SK-MEL-5 (cell line): Measurements from ENCODE around the gene CFAP97D2. TPM values are rescaled to one million over a fixed set of nuclear protein-coding genes. Genes with fewer than 3 reads are reported as not detected.
A peak's percentile ranks its signal among the peaks of the same experiment; 100 is the strongest.
"Not testable (repeated sequence)": the region's sequence is repeated elsewhere in the genome, so short reads cannot be mapped to it uniquely, and the experiment has no call there.

Source experiments
- DNase-seq: peaks from one replicate; pipeline ENCODE4 v3.0.0-alpha.2; 2016; ENCODE audit warnings: low read depth, low spot score
- in situ Hi-C: cut with HindIII; loops from 2 replicates; pipeline ENCODE4 v1.10.0; 2016; ENCODE audit warnings: low sequenced_read_pairs, high pct_unique_total_duplicates, low pct_unique_long_range_greater_than_20kb
- polyA plus RNA-seq, 2 experiments: library from polyadenylated mRNA; depleted of rRNA; stranded (reverse); fragments of >200 nt; gene quantifications; 2 replicates each; pipeline ENCODE4 v1.2.3, GENCODE V29; 2015
- total RNA-seq: library from RNA; depleted of rRNA; stranded (reverse); fragments of >200 nt; shearing (Covaris generic); gene quantifications from 2 replicates; pipeline ENCODE4 v1.2.3, GENCODE V29; 2014; rRNA removed

CFAP97D2 gene
- total RNA-seq = not detected in 2 replicates
- not detected in 2 replicates for polyA plus RNA-seq (2015; cell fraction: cytosol; rRNA removed)
- polyA plus RNA-seq (2015; cell fraction: nucleus; rRNA removed) = not detected in 2 replicates

DNA sequence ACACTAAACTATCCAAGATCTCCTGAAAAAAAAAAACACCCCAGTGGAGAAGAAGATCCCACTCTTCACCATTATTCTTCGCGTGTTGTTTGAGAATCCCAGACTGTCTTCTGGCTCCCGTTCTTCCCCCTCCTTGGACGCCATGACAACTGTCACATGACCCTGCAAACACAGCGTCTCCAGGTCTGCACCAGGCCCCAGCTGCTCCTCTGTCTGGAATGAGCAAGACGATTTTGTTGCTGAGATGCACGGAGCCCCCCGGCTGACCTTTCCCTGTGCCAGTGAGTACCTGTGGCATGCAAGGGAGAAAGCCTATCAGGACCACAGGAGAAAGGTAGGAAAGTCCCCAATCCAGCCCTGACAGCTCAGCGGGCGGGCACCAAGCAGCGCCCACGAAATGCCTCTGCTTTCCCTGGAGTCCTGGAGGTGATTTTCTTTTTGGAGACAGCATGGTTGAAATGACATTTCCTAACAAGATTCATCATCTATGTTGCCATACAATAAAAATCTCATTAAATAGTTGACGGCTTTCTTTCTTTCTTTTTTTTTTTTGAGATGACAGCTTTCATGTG, at the start of gene CFAP97D2:
CFAP97D2 (plus strand) TSS at position 171 of the 572 bp plus-strand sequence; CDS start at position 245, 74 bp downstream.
- in situ Hi-C loops = no loop called here
- no peak for DNase-seq

DNA sequence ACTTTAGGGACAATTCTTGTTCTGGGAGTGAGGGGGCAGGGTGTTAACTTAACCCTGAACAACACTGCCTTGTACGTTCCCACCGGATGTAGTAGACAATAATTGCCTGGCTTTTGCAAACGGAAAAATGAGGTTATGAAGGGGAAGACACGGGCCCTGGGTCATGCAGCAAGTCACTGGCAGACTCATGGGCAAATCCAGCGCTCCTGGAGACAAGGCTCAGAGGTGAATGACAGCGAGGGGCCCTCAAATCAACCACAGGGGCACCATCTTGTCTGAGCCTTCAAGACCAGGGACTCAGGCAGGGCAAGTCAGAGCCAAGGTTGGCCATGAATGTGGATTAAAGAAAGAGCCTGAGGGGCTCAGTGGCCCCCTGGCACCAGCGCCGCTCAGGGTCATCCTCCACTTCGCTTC, 49.4 kb upstream of the CFAP97D2 start:
- in situ Hi-C loops = no loop called here
- DNase-seq = peak; percentile 19

DNA sequence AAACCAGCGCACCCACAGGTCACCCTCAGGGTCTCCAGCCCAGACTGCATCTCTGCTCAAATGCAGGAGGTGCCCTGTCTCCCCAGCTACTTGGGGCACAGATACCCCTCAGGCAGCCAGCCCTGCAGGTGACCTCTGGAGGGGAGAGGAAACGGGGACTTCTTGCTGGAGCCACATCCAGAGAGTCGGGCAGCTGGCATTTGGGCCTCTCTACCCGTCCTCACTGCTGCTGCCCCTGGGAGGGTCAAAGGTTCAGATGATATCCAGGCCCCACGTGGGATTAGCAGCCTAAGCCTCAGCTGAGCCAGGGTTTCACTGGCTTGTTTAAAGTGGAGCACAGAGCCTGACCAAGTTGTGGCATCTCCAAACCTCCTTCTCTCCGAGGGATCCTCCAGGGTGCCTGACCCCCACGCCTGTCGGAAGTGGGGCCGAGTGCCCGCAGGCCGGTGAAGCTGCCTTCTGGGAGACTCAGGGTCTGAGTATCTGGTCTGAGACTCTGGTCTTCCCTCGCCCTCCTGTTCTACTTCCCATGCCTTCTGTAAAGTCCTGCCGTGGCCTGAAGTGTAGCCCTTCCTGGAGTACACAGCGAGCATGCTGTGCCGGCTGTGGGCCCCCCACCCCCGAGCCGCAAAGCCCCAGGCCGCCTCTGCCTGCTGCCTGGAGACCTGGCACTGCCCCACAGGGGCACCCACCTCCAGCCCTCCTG, 48.8 kb upstream of the CFAP97D2 start:
- no peak for DNase-seq
- in situ Hi-C loops = no loop called here

DNA sequence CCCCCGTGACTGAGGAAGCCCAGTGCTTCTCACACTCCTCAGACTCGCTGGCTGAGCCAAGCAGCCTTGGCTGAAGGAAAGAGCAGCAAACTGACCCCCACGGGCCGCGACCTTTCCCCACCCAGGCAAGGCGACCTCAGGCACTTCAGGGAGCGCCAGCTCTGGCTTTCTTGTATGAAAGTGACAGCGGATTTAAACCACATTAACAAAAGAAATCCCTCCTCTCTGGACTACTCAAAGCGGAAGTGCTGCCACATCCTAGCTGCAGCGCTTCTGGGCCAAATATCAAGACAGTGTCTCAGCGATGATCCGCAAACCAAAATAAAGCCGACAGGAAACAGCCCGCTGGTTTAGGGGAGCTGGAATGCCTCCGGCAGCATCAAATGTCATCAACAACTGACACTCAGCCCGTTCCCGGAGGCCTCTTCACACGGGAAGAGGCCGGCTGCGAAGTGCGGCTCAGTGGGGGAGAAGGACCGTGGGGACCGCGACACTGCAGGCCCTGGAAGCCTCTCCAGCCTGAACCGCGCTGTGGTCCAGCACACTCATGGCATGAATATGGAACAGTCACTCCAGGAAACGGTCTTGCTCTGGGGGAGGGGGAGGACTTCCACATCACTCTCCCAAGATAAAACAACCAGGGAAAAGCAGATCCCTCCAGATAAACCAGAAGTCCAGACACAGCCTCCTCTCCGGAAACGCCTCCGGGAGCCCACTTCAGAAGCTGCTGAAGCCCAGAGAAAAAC, 48.0 kb upstream of the CFAP97D2 start:
- DNase-seq = peak; percentile 31
- in situ Hi-C loops = no loop called here

DNA sequence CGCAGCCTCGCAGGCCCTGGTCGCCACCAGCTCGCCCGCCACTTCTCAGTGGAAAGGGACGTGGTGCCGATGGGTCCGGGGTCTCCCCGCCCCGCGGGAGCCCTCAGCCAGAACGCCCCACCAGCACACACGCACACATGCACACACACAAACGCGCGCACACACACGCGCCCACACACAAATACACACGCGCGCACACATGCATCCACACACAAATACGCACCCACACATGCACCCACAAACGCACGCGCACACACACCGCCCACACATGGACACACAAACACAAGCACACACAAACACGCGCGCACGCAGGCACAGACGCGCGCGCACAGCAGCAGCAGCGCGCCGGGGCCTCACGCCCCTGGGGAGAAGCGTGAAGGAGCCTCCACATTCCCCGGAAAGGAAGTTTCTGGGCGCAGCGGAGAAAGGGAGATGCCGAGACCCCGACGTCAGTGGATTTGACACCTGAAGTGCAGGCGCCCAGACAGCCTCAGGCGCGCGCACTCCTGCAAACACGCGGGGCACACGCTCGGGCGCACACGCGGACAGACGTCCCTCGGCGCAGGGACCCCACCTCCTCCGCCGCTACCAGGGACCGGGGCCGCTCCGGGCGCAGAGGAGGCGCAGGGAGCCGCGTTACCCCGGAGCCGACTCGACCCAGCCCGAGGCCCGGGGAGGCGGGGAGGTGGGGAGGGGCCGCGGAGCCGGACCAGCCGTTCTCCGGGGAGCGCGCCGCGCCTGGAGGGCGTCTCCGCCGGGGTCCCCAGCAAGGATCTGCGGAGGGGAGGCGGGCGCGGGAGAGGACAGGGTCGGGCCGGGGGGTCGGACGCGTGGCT, 47.3 kb upstream of the CFAP97D2 start:
- in situ Hi-C loops = no loop called here
- DNase-seq = no peak

DNA sequence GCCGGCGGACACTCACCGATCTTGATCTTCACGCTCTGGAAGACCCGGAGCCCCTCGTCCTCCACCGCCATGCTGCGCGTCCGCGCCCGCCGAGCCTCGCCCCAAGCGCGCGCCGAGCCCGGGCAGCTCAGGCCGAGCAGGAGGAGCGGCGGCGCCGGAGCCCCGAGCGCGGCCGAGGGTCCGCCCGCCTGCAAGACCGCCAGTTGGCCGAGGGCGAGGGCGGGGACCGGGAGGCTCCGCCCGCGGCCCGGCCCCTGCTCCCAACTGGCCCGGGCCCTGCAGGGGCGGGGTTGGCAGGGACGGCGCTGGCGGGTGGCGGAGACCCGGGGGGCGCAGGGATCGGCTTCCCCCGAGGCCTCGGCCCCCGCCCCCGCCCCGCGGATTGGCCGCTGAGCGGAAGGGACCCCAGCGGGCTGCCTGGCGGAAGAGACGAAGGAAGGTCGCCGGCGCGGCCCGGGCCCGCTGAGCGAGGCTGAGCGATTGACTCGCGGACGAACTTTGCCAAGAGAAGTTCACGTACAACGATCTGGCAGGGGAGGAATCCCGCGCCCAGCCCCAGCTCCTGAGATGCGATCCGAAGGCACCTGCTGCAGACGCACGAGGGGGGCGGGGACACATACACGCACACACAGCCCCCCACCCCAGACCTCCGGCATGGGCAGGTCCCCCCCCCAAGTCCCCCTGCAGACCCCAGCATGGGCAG, 46.5 kb upstream of the CFAP97D2 start, which contains the start of gene RASA3:
RASA3 (minus strand) TSS at position 205 of the 703 bp plus-strand sequence; CDS start at position 71, 134 bp downstream.
- in situ Hi-C loops = no loop called here

DNA sequence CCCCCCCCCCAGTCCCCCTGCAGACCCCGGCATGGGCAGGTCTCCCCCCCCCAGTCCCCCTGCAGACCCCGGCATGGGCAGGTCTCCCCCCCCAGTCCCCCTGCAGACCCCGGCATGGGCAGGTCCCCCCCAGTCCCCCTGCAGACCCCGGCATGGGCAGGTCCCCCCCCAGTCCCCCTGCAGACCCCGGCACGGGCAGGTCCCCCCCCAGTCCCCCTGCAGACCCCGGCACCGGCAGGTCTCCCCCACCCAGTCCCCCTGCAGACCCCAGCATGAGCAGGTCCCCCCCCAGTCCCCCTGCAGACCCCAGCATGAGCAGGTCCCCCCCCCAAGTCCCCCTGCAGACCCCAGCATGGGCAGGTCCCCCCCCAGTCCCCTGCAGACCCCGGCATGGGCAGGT, 45.9 kb upstream of the CFAP97D2 start:
- in situ Hi-C loops = not testable (repeated sequence)

More for the DNA sequence above, 46.5 kb upstream of the CFAP97D2 start, which contains the start of gene RASA3:
- DNase-seq = peak; percentile 69

DNA sequence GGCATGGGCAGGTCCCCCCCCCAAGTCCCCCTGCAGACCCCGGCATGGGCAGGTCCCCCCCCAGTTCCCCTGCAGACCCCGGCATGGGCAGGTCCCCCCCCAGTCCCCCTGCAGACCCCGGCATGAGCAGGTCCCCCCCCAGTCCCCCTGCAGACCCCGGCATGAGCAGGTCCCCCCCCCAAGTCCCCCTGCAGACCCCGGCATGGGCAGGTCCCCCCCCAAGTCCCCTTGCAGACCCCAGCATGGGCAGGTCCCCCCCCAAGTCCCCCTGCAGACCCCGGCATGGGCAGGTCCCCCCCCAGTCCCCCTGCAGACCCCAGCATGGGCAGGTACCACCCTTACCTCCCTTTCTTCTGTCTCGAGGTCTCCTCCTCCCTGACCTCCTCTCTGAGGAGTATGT, 45.5 kb upstream of the CFAP97D2 start:
- in situ Hi-C loops, DNase-seq: not testable (repeated sequence)

More for the DNA sequence above, 45.9 kb upstream of the CFAP97D2 start:
- not testable (repeated sequence) for DNase-seq

DNA sequence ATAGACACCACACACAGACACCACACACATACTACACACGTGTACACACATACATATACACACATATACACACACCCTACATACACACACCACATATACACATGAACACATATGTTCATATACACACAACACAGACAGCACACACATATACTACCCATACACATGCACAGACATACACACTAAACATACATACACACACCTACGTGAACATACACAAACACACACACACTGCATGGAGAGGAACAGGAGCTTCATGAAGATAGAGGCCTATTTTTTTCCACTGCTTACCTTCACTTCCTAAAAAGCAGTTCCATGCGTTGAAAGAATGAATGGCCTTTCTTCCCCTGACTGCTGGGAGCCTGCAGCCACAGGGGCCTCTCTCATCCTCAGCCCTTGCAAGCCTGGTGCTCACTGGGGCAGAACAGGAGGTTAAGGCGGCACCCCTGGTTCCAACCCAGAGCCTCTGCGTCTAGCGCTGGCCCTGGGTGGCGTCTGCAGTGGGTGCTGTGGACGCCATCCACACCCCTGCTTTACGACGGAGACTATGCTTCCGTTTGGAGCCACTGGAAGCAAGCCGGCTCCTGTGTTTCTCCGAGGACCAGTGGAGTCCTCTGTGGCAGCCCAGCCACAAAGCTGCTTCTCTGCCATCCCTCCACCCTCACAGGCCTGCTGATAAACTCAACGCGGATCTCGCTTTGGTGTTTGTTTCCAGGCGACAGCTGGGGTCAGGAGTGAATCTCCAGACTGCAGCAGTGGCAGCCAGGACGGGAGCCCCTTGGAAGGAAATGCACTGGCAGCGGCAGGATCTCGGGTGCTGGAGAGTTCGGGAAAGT, 44.7 kb upstream of the CFAP97D2 start:
- no peak for DNase-seq
- in situ Hi-C loops = no loop called here

DNA sequence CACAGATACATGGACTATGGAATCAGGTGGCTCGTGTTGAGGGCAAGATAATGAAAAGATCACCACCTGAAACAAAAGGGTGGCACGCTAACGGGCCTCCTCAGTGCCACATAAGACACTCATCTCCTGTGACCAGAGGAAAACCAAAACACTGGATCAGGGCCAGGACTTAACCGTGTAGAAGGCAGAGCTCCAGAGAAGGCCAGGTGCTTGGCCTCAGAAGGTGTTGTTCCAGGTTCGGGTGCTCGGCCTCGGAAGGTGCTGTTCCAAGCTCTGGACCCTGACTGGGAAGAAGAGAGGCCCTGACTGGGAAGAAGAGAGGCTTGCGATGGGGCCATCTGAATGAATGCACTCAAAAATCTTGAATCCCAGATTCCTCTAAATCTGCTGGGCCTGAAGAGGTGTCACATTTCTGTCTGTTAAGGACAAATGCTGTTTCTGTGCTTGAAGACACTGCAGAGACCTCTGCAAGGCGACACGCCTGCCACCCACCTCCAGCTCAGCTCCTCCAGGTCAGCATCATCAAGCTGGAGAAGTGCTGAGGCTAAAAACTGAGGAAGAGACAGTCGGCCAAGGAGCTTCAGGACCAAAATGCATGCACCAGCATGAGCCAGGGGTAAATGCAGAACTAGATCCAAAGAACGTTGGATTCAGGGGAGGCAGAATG, 44.0 kb upstream of the CFAP97D2 start:
- in situ Hi-C loops = no loop called here

DNA sequence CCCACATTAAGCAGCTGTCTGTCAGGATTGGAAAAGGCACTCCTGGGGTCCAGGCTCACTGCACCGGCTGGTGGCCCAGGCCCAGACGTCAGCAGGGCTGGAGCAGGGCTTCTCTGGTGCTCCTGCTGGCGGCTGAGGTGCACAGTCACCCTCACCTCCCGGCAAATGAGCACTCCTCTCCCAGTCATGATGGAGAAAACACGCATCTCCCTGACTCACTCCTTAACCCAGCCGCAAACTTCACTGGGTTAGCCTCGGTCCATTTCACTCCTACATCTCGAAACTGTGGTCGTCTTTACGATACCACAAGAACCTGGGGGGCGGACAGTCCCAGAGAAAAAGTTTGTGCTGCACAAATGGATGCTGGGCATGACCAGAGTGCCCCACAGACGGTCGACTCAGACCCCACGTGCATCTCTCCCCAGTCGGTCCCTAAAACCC, 43.3 kb upstream of the CFAP97D2 start:
- DNase-seq = no peak
- in situ Hi-C loops = no loop called here

More for the DNA sequence above, 44.0 kb upstream of the CFAP97D2 start:
- no peak for DNase-seq

DNA sequence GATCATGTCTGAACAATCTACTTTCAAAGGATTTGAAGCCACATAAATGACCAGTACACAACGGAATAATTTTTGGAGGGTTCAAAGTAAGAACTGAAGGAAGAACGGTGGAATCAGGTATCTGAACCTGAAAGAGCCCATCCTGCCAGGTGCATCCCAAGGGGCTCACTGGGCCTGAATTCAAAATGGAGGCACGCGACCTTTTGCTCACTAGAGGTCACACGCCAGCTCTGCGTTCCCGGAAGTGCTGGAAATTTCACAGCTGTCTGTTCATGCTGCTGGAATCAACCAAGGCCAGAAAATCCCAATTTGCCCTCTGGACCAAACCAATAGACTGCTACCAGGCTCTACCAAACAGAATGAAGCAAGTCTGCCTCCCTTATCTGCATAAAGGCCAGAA, 42.5 kb upstream of the CFAP97D2 start:
- in situ Hi-C loops = no loop called here
- no peak for DNase-seq

DNA sequence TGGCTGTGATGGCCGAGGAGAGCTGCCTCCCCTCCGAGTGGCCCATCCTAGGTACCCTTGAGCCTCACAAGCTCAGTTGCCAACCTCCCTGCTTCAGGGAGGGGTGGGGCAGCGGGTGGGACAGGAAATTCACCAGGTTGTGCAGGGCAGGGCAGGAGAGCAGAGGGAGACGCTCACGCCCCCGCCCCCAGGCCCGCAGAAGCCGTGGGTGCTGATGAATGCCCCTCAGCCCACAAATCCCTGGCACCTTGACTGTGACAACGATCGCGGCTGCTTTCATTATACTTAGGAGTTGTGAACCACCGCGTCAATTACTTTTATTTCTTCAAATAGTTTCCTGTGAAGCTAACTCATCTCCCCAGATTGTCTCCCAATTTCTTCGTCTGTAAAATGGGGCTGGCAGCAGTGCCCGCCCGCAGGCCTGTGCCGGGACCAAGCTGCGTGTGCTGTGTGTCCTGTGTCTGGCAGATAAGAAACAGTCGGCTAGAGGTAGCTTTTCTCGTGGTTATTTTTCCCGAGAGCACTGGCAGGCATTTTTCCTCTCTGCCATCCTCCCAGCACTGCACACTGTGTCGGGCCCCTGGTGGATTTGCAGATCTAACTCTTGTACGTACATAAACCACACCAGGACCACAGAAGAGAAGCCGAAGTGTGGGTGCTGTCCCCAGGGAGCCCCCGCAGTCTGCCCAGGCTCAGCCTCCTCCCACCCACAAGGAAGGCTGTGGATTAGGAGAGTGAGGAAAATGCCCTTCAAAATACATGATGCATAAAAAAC, 38.7 kb upstream of the CFAP97D2 start:
- in situ Hi-C loops = no loop called here

DNA sequence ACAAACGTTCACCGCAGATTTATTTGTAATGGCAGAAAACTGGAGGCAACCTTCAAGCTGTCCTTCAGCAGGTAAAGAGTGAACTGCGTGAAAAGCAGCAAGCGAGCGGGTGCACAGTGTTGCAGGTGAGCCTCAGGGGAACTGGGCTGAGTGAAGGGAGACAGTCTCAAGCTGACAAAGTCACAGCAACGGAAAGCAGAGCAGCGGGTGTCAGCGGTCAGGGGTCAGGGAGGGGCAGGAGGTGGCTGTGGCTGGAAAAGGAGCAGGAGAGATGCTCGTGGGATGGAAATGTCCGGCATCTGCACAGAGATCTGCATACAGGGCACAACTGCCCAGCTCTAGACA, 38.2 kb upstream of the CFAP97D2 start:
- no peak for DNase-seq
- in situ Hi-C loops = no loop called here

More for the DNA sequence above, 38.7 kb upstream of the CFAP97D2 start:
- no peak for DNase-seq
